PC-9 (cell line): ENCODE results near the gene CHI3L1.

Experiments
- CTCF ChIP-seq: fragments of 200-600 bp; sonication (generic); conservative IDR thresholded peaks from 2 replicates; pipeline ENCODE4 v1.6.1; 2017; ENCODE audit warnings: mixed run types, antibody characterized with exemption, mild to moderate bottlenecking, moderate library complexity
- EZH2 ChIP-seq: fragments of 200-600 bp; sonication (generic); IDR thresholded peaks from 2 replicates; pipeline ENCODE4 v1.8.0; 2017; ENCODE audit warnings: antibody characterized with exemption, low read depth

- no peak for TF ChIP-seq CTCF
- TF ChIP-seq EZH2, result no peak
Measured at GRCh38 chr1:203185585-203185984, 919 bp downstream of the CHI3L1 start.
